HepG2 (cell line): Measurements from ENCODE around the gene CACNA2D3. TPM values are rescaled to one million over a fixed set of nuclear protein-coding genes. Genes with fewer than 3 reads are reported as not detected.

ENCODE experiments used
- ATAC-seq: fragments of 200-7000 bp; cut with Tn5 transposase; 3 replicates; pipeline ENCODE4 v1.9.1; 2020; ENCODE audit warnings: mild to moderate bottlenecking, moderate library complexity
- BruUV-seq: library from RNA; stranded (reverse); fragments of 400-500 nt; replicated peaks from 2 replicates; lab custom pipeline; 2021; lab: Mats Ljungman, UMichigan
- CTCF ChIA-PET: fragments of 300-600 bp; formaldehyde crosslinking; extraction: SDS; loops from one replicate; lab custom pipeline; 2021; ENCODE audit warnings: low total read pairs, inconsistent platforms, low intra/inter-chr PET ratio; lab: Yijun Ruan, JAX
- POLR2A ChIA-PET: fragments of 350-600 bp; sonication (Branson Sonifier 250); formaldehyde crosslinking; loops from one replicate; lab custom pipeline; 2020; ENCODE audit warnings: antibody characterized with exemption, inconsistent platforms; lab: Yijun Ruan, JAX
- DNase-seq: peaks from one replicate; pipeline ENCODE4 v3.0.0-alpha.2; 2015; ENCODE audit warnings: low spot score
- FAIRE-seq: peaks from 3 replicates; lab custom pipeline; 2011; peaks lifted over from hg19 to GRCh38; lab: Jason Lieb, UNC
- H2AFZ ChIP-seq: one replicate; pipeline ENCODE4 v1.6.1; 2011; ENCODE audit warnings: low read length, inconsistent platforms
- H3K27ac ChIP-seq: fragments of 300-600 bp; 3 replicates; pipeline ENCODE4 v1.8.0; 2011; ENCODE audit warnings: mixed run types, mild to moderate bottlenecking, mixed read lengths, low read length, inconsistent platforms; ENCODE audit not compliant: insufficient read depth; ENCODE audit errors: extremely low read length
- H3K27me3 ChIP-seq, 2 experiments: fragments of 200-600 bp in 1 of 2; 2 replicates in 1 of 2; 3 replicates in 1 of 2; pipeline versions ENCODE4 v1.6.0 to v1.8.0; 2011; ENCODE audit warnings: low read length in 2 of 2, mild to moderate bottlenecking in 2 of 2, moderate library complexity in 2 of 2, inconsistent platforms in 1 of 2; ENCODE audit not compliant: insufficient read depth in 2 of 2, control insufficient read depth in 1 of 2
- H3K36me3 ChIP-seq, 2 experiments: fragments of 200-600 bp in 1 of 2; replicated peaks in 1 of 2; 2 replicates in 1 of 2; 3 replicates in 1 of 2; pipeline versions ENCODE4 v1.5.1 to v1.8.0; 2011; ENCODE audit warnings: low read length in 2 of 2, inconsistent platforms in 1 of 2; ENCODE audit not compliant: insufficient read depth in 2 of 2, control insufficient read depth in 1 of 2
- H3K4me1 ChIP-seq: 2 replicates; pipeline ENCODE4 v1.5.1; 2012; ENCODE audit warnings: low read length, inconsistent platforms; ENCODE audit not compliant: insufficient read depth
- H3K4me2 ChIP-seq: 2 replicates; pipeline ENCODE4 v1.6.0; 2011; ENCODE audit warnings: low read depth, low read length, inconsistent platforms
- H3K4me3 ChIP-seq, 3 experiments: fragments of 200-600 bp in 1 of 3; sonication (generic), shearing (Covaris generic) in 1 of 3; replicated peaks in 1 of 3; 2 replicates each; pipeline ENCODE4 v1.5.1; 2011 to 2016; ENCODE audit warnings: low read length in 3 of 3, inconsistent platforms in 2 of 3, low read depth in 2 of 3, mild to moderate bottlenecking in 2 of 3, control low read depth in 1 of 3, mixed read lengths in 1 of 3; ENCODE audit not compliant: insufficient read depth in 1 of 3
- H3K79me2 ChIP-seq: one replicate; pipeline ENCODE4 v1.6.1; 2011; ENCODE audit warnings: low read length, inconsistent platforms; ENCODE audit not compliant: insufficient read depth
- H3K9ac ChIP-seq: 2 replicates; pipeline ENCODE4 v1.6.0; 2011; ENCODE audit warnings: mild to moderate bottlenecking, low read depth, low read length, inconsistent platforms; ENCODE audit not compliant: insufficient read depth
- H3K9me3 ChIP-seq: 2 replicates; pipeline ENCODE4 v1.5.1; 2012; ENCODE audit warnings: mild to moderate bottlenecking, low read length
- H4K20me1 ChIP-seq: 2 replicates; pipeline ENCODE4 v1.6.0; 2011; ENCODE audit warnings: inconsistent platforms, mild to moderate bottlenecking, low read length, moderate library complexity; ENCODE audit not compliant: insufficient read depth
- DRAP1 ChIP-seq: IDR thresholded peaks from 2 replicates; pipeline ENCODE4 v1.6.1; 2016; ENCODE audit warnings: missing genetic modification reagents, missing compliant biosample characterization
- EED ChIP-seq: sonication (generic); formaldehyde crosslinking; IDR thresholded peaks from 2 replicates; pipeline ENCODE4 v1.5.0; 2020; ENCODE audit warnings: mild to moderate bottlenecking, missing genetic modification reagents
- FOXA3 ChIP-seq: IDR thresholded peaks from 2 replicates; pipeline ENCODE4 v1.6.1; 2016; ENCODE audit warnings: missing genetic modification reagents, missing compliant biosample characterization
- GATA4 ChIP-seq: sonication (generic); IDR thresholded peaks from 2 replicates; pipeline ENCODE4 v1.6.1; 2016; ENCODE audit warnings: antibody characterized with exemption, low read depth, borderline replicate concordance
- KDM1A ChIP-seq: IDR thresholded peaks from 2 replicates; pipeline ENCODE4 v1.6.1; 2016; ENCODE audit warnings: missing compliant biosample characterization
- KDM5B ChIP-seq: sonication (generic); formaldehyde crosslinking; IDR thresholded peaks from 2 replicates; pipeline ENCODE4 v1.4.0; 2020; ENCODE audit warnings: missing genetic modification reagents, mild to moderate bottlenecking, borderline replicate concordance
- NR2F1 ChIP-seq, 2 experiments: fragments of 450-650 bp in 1 of 2; formaldehyde crosslinking in 1 of 2; IDR thresholded peaks; 2 replicates each; pipeline versions ENCODE4 v1.5.0 to v1.6.1; 2016 to 2020; ENCODE audit warnings: mild to moderate bottlenecking in 1 of 2, missing compliant biosample characterization in 1 of 2, missing genetic modification reagents in 1 of 2, moderate library complexity in 1 of 2
- POGZ ChIP-seq: sonication (generic); formaldehyde crosslinking; IDR thresholded peaks from 2 replicates; pipeline ENCODE4 v1.4.0; 2020; ENCODE audit warnings: mild to moderate bottlenecking, missing genetic modification reagents
- RBM39 ChIP-seq: fragments of 200-400 bp; formaldehyde crosslinking; IDR thresholded peaks from one replicate; pipeline ENCODE4 v1.6.1; 2018; ENCODE audit warnings: antibody characterized with exemption, mild to moderate bottlenecking, low read depth, low read length; ENCODE audit not compliant: poor library complexity, severe bottlenecking
- SOX13 ChIP-seq, 3 experiments: fragments of 450-650 bp in 1 of 3; sonication (generic) in 1 of 3; formaldehyde crosslinking in 1 of 3; IDR thresholded peaks in 2 of 3; conservative IDR thresholded peaks in 1 of 3; 2 replicates each; pipeline versions ENCODE4 v1.5.0 to v1.6.1; 2016 to 2020; ENCODE audit warnings: antibody characterized with exemption in 1 of 3, mild to moderate bottlenecking in 1 of 3, missing compliant biosample characterization in 1 of 3, missing genetic modification reagents in 1 of 3, moderate library complexity in 1 of 3
- ZNF484 ChIP-seq: sonication (generic); formaldehyde crosslinking; IDR thresholded peaks from 2 replicates; pipeline ENCODE4 v1.5.1; 2020; ENCODE audit warnings: mild to moderate bottlenecking, low read depth, missing genetic modification reagents, borderline replicate concordance
- ZNF510 ChIP-seq: sonication (generic); formaldehyde crosslinking; IDR thresholded peaks from 2 replicates; pipeline ENCODE4 v1.4.0; 2020; ENCODE audit warnings: low read depth, mild to moderate bottlenecking, missing genetic modification reagents
- ZNF790 ChIP-seq: sonication (generic); formaldehyde crosslinking; IDR thresholded peaks from 2 replicates; pipeline ENCODE4 v1.8.0; 2022; ENCODE audit warnings: missing genetic modification reagents, mild to moderate bottlenecking, borderline replicate concordance
- WGBS: methylation state at CpG from one replicate; pipeline ENCODE4 v1.1.6; 2017; ENCODE audit warnings: low lambda C conversion rate; 5-methylcytosine and 5-hydroxymethylcytosine counted together
- in situ Hi-C: cut with HindIII; loops from 2 replicates; pipeline ENCODE4 v1.10.0; 2017; ENCODE audit warnings: low pct_unique_long_range_greater_than_20kb; ENCODE audit not compliant: extremely low pct_ligation_motif_present
- intact Hi-C: fragments of 100-400 bp; cut with micrococcal nuclease; formaldehyde crosslinking; loops from one replicate; pipeline ENCODE4 v1.10.0; 2022; ENCODE audit not compliant: unreplicated experiment
- polyA plus RNA-seq, 8 experiments: library from polyadenylated mRNA; depleted of rRNA in 3 of 8; stranded (reverse) in 7 of 8; unstranded in 1 of 8; fragments of >200 nt; fragmentation: Illumina TruSeq in 4 of 8; extraction: Trizol in 4 of 8; gene quantifications; 2 replicates each; pipeline versions ENCODE4 v1.2.1 to v1.2.3, GENCODE V29; 2011 to 2016; ENCODE audit warnings: low read depth in 4 of 8, missing spikeins in 1 of 8, mixed read lengths in 1 of 8; ENCODE audit not compliant: insufficient read depth in 1 of 8
- total RNA-seq, 5 experiments: library from RNA; depleted of rRNA; stranded (reverse); fragments of >200 nt; fragmentation: Illumina TruSeq; extraction: Trizol; gene quantifications; 2 replicates each; pipeline ENCODE4 v1.2.3, GENCODE V29; 2016; ENCODE audit warnings: low read depth in 1 of 5
- TF ChIP-seq, protein P1 (sequence below): sonication (generic); formaldehyde crosslinking; IDR thresholded peaks from 2 replicates; pipeline ENCODE4 v1.5.1; 2020; ENCODE audit warnings: missing genetic modification reagents, mild to moderate bottlenecking, borderline replicate concordance
- TF ChIP-seq, protein P2 (sequence below), 2 experiments: sonication (generic) in 1 of 2; formaldehyde crosslinking in 1 of 2; IDR thresholded peaks; 2 replicates each; pipeline versions ENCODE4 v1.4.0 to v1.6.1; 2016 to 2020; ENCODE audit warnings: borderline replicate concordance in 1 of 2, low read depth in 1 of 2, mild to moderate bottlenecking in 1 of 2, missing genetic modification reagents in 1 of 2

CACNA2D3 gene
- total and polyA plus RNA-seq, 2 of the 13 experiments (the other 11 are each of a cell fraction or from before 2014, with no cell fraction given), result not detected

DNA sequence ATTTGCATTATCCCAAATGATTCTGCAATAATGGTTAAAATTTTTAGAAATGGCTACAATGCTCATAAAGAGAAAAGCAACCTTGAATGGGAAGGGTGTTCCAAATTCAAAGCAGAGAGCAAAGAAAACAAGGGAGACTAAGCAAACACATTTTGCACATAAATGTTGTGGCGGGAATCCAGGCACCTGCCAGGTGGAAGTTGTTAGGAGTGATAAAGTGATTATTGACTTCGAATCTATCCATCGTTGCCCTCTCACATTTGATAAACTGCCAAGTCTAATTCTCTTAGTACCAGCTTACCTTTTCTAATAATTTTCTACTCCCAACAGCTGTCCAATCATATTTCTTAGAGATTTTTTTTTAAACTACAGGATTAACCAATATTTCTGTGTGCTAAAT is 244.5 kb downstream of the CACNA2D3 start:
- POLR2A ChIA-PET, result no interaction called here
- Histone ChIP-seq H3K9me3 (no peaks in the 10 kb centered on the region), H3K4me3 (no peak overlapping the region), H3K4me1 (no peaks in the 10 kb centered on the region), H4K20me1 (no peaks in the 10 kb centered on the region), H2AFZ (no peak overlapping the region), H3K79me2 (no peaks in the 10 kb centered on the region), H3K4me2 (no peak overlapping the region), H3K36me3 (no peaks in the 10 kb centered on the region), H3K9ac (no peak overlapping the region), H3K27me3 (peaks cover 0 to 12% of the 10 kb centered on the region in 2 experiments; a peak in 1 of 5 replicates), H3K27ac (no peak overlapping the region)
- 3% methylated on average over 3 of the region's 3 CpGs for WGBS
- DNase-seq (no peak), FAIRE-seq (no peak), ATAC-seq (no peak)
- intact Hi-C loops, result no loop called here
- in situ Hi-C loops, result no loop called here
- CTCF ChIA-PET, result no interaction called here
- BruUV-seq, result no TSS peak
- no peak for TF ChIP-seq POGZ (CRISPR knock-in tag)
- no peak for TF ChIP-seq ZNF484 (CRISPR knock-in tag)
- no peak for TF ChIP-seq SOX13 (IDR thresholded peaks at IDR 0.05)
- no peak for TF ChIP-seq SOX13 (CRISPR knock-in tag; conservative IDR thresholded peaks at IDR 0.05 in 1 of 2, IDR thresholded peaks at IDR 0.05 in 1 of 2)
- TF ChIP-seq NR2F1 (CRISPR knock-in tag; IDR thresholded peaks at IDR 0.05), result no peak
- TF ChIP-seq ZNF790 (CRISPR knock-in tag), result no peak
- no peak for TF ChIP-seq ZNF510 (CRISPR knock-in tag)
- no peak for TF ChIP-seq GATA4
- TF ChIP-seq EED (CRISPR knock-in tag), result no peak
- no peak for TF ChIP-seq FOXA3 (CRISPR knock-in tag)
- TF ChIP-seq, protein P1, sequence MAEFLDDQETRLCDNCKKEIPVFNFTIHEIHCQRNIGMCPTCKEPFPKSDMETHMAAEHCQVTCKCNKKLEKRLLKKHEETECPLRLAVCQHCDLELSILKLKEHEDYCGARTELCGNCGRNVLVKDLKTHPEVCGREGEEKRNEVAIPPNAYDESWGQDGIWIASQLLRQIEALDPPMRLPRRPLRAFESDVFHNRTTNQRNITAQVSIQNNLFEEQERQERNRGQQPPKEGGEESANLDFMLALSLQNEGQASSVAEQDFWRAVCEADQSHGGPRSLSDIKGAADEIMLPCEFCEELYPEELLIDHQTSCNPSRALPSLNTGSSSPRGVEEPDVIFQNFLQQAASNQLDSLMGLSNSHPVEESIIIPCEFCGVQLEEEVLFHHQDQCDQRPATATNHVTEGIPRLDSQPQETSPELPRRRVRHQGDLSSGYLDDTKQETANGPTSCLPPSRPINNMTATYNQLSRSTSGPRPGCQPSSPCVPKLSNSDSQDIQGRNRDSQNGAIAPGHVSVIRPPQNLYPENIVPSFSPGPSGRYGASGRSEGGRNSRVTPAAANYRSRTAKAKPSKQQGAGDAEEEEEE (CRISPR knock-in tag), result no peak
- TF ChIP-seq KDM5B (CRISPR knock-in tag), result no peak
- TF ChIP-seq RBM39, result no peak
- TF ChIP-seq DRAP1, result no peak
- no peak for TF ChIP-seq KDM1A (CRISPR knock-in tag)
- TF ChIP-seq, protein P2, sequence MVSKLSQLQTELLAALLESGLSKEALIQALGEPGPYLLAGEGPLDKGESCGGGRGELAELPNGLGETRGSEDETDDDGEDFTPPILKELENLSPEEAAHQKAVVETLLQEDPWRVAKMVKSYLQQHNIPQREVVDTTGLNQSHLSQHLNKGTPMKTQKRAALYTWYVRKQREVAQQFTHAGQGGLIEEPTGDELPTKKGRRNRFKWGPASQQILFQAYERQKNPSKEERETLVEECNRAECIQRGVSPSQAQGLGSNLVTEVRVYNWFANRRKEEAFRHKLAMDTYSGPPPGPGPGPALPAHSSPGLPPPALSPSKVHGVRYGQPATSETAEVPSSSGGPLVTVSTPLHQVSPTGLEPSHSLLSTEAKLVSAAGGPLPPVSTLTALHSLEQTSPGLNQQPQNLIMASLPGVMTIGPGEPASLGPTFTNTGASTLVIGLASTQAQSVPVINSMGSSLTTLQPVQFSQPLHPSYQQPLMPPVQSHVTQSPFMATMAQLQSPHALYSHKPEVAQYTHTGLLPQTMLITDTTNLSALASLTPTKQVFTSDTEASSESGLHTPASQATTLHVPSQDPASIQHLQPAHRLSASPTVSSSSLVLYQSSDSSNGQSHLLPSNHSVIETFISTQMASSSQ (IDR thresholded peaks at IDR 0.05; ENCODE audit: low read depth), result no peak
- TF ChIP-seq, protein P2 (CRISPR knock-in tag; IDR thresholded peaks at IDR 0.05; ENCODE audit: borderline replicate concordance), result no peak
